K562 treated with DMSO at 1 percent for 48 hours (cell line): ENCODE measurements around the gene OGFR. TPM values are rescaled to one million over a fixed set of nuclear protein-coding genes. Genes with fewer than 3 reads are reported as not detected.

ENCODE experiments used
- total RNA-seq: library from RNA; unstranded; fragments of 300-600 nt; gene quantifications from 2 replicates; pipeline ENCODE4 v1.2.3, GENCODE V29; 2022; ENCODE audit warnings: low replicate concordance; ENCODE audit errors: extremely low read depth

OGFR gene, protein sequence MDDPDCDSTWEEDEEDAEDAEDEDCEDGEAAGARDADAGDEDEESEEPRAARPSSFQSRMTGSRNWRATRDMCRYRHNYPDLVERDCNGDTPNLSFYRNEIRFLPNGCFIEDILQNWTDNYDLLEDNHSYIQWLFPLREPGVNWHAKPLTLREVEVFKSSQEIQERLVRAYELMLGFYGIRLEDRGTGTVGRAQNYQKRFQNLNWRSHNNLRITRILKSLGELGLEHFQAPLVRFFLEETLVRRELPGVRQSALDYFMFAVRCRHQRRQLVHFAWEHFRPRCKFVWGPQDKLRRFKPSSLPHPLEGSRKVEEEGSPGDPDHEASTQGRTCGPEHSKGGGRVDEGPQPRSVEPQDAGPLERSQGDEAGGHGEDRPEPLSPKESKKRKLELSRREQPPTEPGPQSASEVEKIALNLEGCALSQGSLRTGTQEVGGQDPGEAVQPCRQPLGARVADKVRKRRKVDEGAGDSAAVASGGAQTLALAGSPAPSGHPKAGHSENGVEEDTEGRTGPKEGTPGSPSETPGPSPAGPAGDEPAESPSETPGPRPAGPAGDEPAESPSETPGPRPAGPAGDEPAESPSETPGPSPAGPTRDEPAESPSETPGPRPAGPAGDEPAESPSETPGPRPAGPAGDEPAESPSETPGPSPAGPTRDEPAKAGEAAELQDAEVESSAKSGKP
- not detected in 2 replicates for total RNA-seq

GRCh38 chr20:62804627-62805154 is at the start of gene OGFR:
OGFR (plus strand) TSS chr20:62804835; CDS start chr20:62804860, 25 bp downstream.

GRCh38 chr20:62816884-62817873 is 12.5 kb downstream of the OGFR start, which contains the start of gene COL9A3:
COL9A3 (plus strand) TSS chr20:62817050; CDS start chr20:62817065, 15 bp downstream.

GRCh38 chr20:62861726-62862336 is 57.2 kb downstream of the OGFR start, which contains the start of gene TCFL5:
TCFL5 (minus strand) TSS chr20:62861822; CDS start chr20:62861670, 152 bp downstream.

Other genes with a start within 250 kb of the OGFR start
- not detected in 2 replicates for gene SLCO4A1, start 162.3 kb upstream of the OGFR start, total RNA-seq
- not detected in 2 replicates for gene NTSR1, start 96.0 kb upstream of the OGFR start, total RNA-seq
- gene MRGBP, start 8.4 kb upstream of the OGFR start, total RNA-seq = not detected in 2 replicates
- not detected in 2 replicates for gene COL9A3, start 12.2 kb downstream of the OGFR start, total RNA-seq
- gene TCFL5, start 57.0 kb downstream of the OGFR start, total RNA-seq = not detected in 2 replicates
- not detected in 2 replicates for gene DIDO1, start 121.7 kb downstream of the OGFR start, total RNA-seq
- gene GID8, start 133.3 kb downstream of the OGFR start, total RNA-seq = not detected in 2 replicates
- gene SLC17A9, start 147.9 kb downstream of the OGFR start, total RNA-seq = not detected in 2 replicates
- gene BHLHE23, start 202.1 kb downstream of the OGFR start, total RNA-seq = not detected in 2 replicates